DND-41 (cell line): ENCODE measurements around the gene REST.
"Not testable (repeated sequence)": the region's sequence is repeated elsewhere in the genome, so short reads cannot be mapped to it uniquely, and the experiment has no call there.

ENCODE experiments used
- ATAC-seq: fragments of 200-7000 bp; cut with Tn5 transposase; 3 replicates; pipeline ENCODE4 v1.9.1; 2021; ENCODE audit warnings: low read depth; ENCODE audit not compliant: insufficient read depth
- DNase-seq: peaks from one replicate; pipeline ENCODE4 v3.0.0-alpha.2; 2020
- H2AFZ ChIP-seq: 2 replicates; pipeline ENCODE4 v1.6.0; 2012; ENCODE audit warnings: low read depth, low read length
- H3K27ac ChIP-seq: 2 replicates; pipeline ENCODE4 v1.5.1; 2012; ENCODE audit warnings: low read length, inconsistent platforms
- H3K27me3 ChIP-seq: fragments of 200-600 bp; sonication (generic); 2 replicates; pipeline ENCODE4 v1.6.0; 2012; ENCODE audit warnings: low read length, mild to moderate bottlenecking, inconsistent platforms; ENCODE audit not compliant: insufficient read depth, poor library complexity
- H3K36me3 ChIP-seq: 2 replicates; pipeline ENCODE4 v1.5.1; 2012; ENCODE audit warnings: low read length, inconsistent platforms; ENCODE audit not compliant: insufficient read depth
- H3K4me1 ChIP-seq: 2 replicates; pipeline ENCODE4 v1.5.1; 2012; ENCODE audit warnings: mild to moderate bottlenecking, low read length; ENCODE audit not compliant: insufficient read depth
- H3K4me2 ChIP-seq: 2 replicates; pipeline ENCODE4 v1.6.0; 2012; ENCODE audit warnings: mild to moderate bottlenecking, moderate library complexity, low read length, inconsistent platforms; ENCODE audit not compliant: insufficient read depth
- H3K4me3 ChIP-seq, 2 experiments: fragments of 200-600 bp in 1 of 2; shearing (Covaris generic) in 1 of 2; 2 replicates each; pipeline ENCODE4 v1.5.1; 2012 to 2016; ENCODE audit warnings: inconsistent platforms in 2 of 2, low read length in 2 of 2, mild to moderate bottlenecking in 2 of 2, low read depth in 1 of 2, moderate library complexity in 1 of 2
- H3K79me2 ChIP-seq: 2 replicates; pipeline ENCODE4 v1.6.0; 2012; ENCODE audit warnings: low read length, inconsistent platforms; ENCODE audit not compliant: insufficient read depth
- H3K9ac ChIP-seq: 2 replicates; pipeline ENCODE4 v1.6.0; 2012; ENCODE audit warnings: low read depth, mild to moderate bottlenecking, inconsistent platforms, low read length, moderate library complexity
- H3K9me3 ChIP-seq: 2 replicates; pipeline ENCODE4 v1.5.1; 2012; ENCODE audit warnings: low read length, moderate library complexity, mild to moderate bottlenecking, inconsistent platforms; ENCODE audit not compliant: insufficient read depth, severe bottlenecking
- H4K20me1 ChIP-seq: 2 replicates; pipeline ENCODE4 v1.6.0; 2012; ENCODE audit warnings: low read length; ENCODE audit not compliant: insufficient read depth
- EZH2 ChIP-seq: IDR thresholded peaks from 3 replicates; pipeline ENCODE4 v1.6.1; 2012; ENCODE audit warnings: borderline replicate concordance, low read depth, mild to moderate bottlenecking, moderate library complexity, low read length, inconsistent platforms; ENCODE audit not compliant: severe bottlenecking
- TF ChIP-seq, protein P1 (sequence below): IDR thresholded peaks from 2 replicates; pipeline ENCODE4 v1.5.1; 2012; ENCODE audit warnings: borderline replicate concordance, low read length, moderate library complexity, mild to moderate bottlenecking; ENCODE audit not compliant: poor library complexity, severe bottlenecking; ENCODE audit errors: extremely low read depth

The REST gene

GRCh38 chr4:56876264-56876663, 31.4 kb upstream of the REST start:
- Histone ChIP-seq H2AFZ (no peak overlapping the region), H3K36me3 (no peaks in the 10 kb centered on the region), H3K27me3 (no peaks in the 10 kb centered on the region), H3K4me1 (peaks cover 4% of the 10 kb centered on the region; the same call in 1 of the 2 replicates), H4K20me1 (no peaks in the 10 kb centered on the region), H3K9me3 (no peaks in the 10 kb centered on the region), H3K9ac (no peak overlapping the region), H3K79me2 (no peaks in the 10 kb centered on the region), H3K4me2 (no peak overlapping the region), H3K4me3 (no peak overlapping the region), H3K27ac (no peak overlapping the region)
- DNase-seq (no peak), ATAC-seq (no peak)
- TF ChIP-seq, protein P1, sequence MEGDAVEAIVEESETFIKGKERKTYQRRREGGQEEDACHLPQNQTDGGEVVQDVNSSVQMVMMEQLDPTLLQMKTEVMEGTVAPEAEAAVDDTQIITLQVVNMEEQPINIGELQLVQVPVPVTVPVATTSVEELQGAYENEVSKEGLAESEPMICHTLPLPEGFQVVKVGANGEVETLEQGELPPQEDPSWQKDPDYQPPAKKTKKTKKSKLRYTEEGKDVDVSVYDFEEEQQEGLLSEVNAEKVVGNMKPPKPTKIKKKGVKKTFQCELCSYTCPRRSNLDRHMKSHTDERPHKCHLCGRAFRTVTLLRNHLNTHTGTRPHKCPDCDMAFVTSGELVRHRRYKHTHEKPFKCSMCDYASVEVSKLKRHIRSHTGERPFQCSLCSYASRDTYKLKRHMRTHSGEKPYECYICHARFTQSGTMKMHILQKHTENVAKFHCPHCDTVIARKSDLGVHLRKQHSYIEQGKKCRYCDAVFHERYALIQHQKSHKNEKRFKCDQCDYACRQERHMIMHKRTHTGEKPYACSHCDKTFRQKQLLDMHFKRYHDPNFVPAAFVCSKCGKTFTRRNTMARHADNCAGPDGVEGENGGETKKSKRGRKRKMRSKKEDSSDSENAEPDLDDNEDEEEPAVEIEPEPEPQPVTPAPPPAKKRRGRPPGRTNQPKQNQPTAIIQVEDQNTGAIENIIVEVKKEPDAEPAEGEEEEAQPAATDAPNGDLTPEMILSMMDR: no peak
- TF ChIP-seq EZH2: no peak

- Histone ChIP-seq H3K4me3 (no peak overlapping the region), H3K36me3 (no peaks in the 10 kb centered on the region), H3K79me2 (no peaks in the 10 kb centered on the region), H3K9me3 (no peaks in the 10 kb centered on the region), H3K4me2 (no peak overlapping the region), H4K20me1 (no peaks in the 10 kb centered on the region), H2AFZ (no peak overlapping the region), H3K9ac (no peak overlapping the region), H3K27ac (no peak overlapping the region), H3K27me3 (no peaks in the 10 kb centered on the region), H3K4me1 (no peaks in the 10 kb centered on the region)
- TF ChIP-seq, protein P1: no peak
- TF ChIP-seq EZH2: no peak
- DNase-seq: no peak
- ATAC-seq: no peak
Measured at GRCh38 chr4:56879996-56880395, 27.7 kb upstream of the REST start.

DNA sequence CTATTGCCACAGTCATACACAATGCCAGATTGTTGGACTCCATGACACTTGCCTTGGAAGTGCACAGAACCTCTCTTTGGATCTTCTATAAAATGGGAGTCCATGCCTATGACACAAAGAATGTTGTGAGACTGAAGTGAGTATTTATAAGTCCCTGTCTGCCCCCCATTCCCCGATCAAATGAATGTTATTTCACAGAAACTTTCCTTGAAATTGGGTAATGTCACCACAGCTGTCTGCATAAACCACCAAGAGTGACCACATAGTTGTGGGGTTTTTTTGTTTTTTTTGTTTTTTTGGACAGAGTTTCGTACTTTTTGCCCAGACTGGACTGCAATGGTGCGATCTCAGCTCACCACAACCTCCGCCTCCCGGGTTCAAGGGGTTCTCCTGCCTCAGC, 27.1 kb upstream of the REST start:
- Histone ChIP-seq H3K9ac (no peak overlapping the region), H3K4me1 (no peaks in the 10 kb centered on the region), H4K20me1 (no peaks in the 10 kb centered on the region), H3K4me3 (no peak overlapping the region), H3K4me2 (no peak overlapping the region), H2AFZ (no peak overlapping the region), H3K36me3 (no peaks in the 10 kb centered on the region), H3K27ac (no peak overlapping the region), H3K9me3 (no peaks in the 10 kb centered on the region), H3K79me2 (no peaks in the 10 kb centered on the region), H3K27me3 (no peaks in the 10 kb centered on the region)
- no peak for TF ChIP-seq EZH2
- TF ChIP-seq, protein P1: no peak
- ATAC-seq: no peak
- DNase-seq: no peak

DNA sequence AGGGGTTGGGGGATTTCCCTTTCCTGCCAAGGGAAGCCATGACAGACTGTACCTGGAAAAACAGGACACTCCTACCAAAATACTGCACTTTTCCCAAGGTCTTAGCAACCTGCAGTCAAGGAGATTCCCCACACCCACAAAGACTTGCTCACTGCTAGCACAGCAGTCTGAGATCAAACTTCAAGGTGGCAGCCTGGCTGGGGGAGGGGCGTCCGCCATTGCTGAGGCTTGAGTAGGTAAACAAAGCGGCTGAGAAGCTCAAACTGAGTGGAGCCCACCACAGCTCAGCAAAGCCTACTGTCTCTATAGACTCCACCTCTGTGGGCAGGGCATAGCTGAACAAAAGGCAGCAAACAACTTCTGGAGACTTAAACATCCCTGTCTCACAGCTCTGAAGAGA, 23.2 kb upstream of the REST start:
- DNase-seq: peak; percentile 8
- H3K4me3 ChIP-seq, H3K9me3 ChIP-seq, H3K36me3 ChIP-seq, H2AFZ ChIP-seq, H3K27me3 ChIP-seq, ATAC-seq, H3K9ac ChIP-seq, H3K4me1 ChIP-seq, H3K27ac ChIP-seq, H3K79me2 ChIP-seq, H3K4me2 ChIP-seq, H4K20me1 ChIP-seq: not testable (repeated sequence)
